HG02642 (cell line): ENCODE measurements around the gene APOL2.
"Not testable (repeated sequence)": the region's sequence is repeated elsewhere in the genome, so short reads cannot be mapped to it uniquely, and the experiment has no call there.

Experiments used
- ATAC-seq: cut with Tn5 transposase; IDR thresholded peaks from one replicate; pipeline ENCODE4 v1.9.1; 2021; ENCODE audit warnings: mild to moderate bottlenecking; ENCODE audit not compliant: unreplicated experiment, poor library complexity

The APOL2 gene

DNA sequence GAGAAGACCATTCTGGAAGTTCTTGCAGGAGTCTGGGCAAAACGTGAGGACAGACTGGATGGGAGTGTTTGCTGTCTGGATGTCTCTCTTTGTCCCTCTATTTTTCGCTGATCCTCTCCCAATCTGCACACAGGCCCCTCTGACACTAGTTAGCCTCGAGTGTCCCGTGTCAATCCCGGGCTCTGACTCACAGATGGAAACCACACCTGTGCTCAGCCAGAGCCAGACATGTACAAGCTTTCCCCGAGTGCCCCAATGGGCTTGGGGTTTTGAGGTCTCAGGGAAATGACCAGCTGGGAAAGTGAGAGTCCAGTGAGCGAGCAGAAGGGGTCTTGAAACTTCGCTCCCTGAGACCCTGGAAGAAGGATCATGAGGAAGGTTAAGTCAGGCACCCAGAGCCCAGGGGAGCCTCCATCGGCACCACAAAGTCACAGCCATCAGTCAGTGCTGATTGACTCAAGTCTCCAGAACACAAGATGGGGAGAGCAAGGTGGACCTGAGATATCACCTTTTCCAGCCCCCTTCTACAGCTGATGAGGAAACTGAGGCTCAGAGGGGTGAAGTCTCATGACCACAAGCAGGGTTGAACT lies 13.9 kb downstream of the APOL2 start:
- ATAC-seq = no peak

DNA sequence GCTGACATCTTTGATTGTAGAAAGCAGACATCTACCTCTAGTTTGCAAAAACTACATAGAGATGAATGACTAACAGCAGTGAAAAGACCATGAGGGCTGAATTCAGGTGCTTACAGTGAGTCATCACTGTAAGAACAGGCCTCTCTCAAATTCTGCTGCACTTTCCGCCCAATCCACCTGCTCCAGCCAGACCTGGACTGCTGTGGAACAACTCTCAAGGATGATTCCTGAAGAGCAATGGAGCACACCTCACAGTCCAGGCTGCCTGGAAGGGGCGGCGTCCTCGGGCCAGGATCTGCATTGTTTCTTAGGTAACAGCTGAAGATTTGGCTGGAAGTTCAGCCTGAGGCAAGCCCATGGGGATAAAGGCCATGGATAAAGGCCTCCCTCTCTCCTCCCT lies 15.1 kb downstream of the APOL2 start:
- ATAC-seq = no peak

DNA sequence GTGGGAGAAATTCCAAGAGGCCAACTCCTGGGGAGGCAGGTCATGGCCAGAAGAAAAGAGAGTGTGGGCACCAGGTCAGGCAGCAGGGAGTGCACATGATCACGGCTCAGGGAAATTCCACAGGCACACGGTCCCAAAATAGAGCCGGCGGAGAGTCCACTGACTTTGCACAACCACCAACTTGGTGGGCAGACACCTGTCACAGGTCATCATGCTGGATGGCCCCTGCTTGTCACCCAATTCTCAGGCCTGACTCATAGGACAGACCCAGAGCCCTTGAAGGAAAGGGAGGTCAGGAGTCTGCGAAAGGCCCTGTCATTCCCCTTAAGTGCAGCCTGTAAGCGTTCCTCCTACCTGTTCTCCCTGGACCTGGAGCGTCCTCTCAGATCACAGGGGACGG lies 15.8 kb downstream of the APOL2 start:
- no peak for ATAC-seq

DNA sequence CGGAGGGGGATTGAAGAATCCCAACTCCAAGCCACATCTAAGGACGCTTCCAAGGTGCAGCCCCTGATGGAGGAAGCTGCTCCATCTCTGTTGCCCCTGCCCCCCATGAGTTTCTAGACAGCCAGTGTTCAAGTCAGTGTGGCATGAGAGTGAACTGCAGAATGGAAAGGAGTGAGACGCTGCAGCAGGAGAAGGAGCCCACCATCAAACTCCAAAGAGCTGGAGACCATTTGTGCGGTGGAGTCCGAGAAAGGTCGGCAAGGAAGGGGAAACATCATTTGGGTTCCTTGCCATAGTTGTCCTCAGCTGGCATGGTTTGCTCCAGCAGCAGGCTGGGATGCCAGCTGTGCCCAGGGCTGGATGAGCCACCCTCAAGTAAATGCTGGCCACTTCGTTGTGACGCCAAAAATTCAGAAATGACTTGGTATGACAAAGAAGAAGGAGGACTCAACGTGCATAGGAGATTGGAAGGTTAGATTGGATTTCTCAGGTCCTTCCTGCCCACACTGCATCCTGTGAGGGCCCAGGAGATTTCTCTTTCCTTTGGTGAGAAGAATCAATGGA lies 16.4 kb downstream of the APOL2 start:
- no peak for ATAC-seq

DNA sequence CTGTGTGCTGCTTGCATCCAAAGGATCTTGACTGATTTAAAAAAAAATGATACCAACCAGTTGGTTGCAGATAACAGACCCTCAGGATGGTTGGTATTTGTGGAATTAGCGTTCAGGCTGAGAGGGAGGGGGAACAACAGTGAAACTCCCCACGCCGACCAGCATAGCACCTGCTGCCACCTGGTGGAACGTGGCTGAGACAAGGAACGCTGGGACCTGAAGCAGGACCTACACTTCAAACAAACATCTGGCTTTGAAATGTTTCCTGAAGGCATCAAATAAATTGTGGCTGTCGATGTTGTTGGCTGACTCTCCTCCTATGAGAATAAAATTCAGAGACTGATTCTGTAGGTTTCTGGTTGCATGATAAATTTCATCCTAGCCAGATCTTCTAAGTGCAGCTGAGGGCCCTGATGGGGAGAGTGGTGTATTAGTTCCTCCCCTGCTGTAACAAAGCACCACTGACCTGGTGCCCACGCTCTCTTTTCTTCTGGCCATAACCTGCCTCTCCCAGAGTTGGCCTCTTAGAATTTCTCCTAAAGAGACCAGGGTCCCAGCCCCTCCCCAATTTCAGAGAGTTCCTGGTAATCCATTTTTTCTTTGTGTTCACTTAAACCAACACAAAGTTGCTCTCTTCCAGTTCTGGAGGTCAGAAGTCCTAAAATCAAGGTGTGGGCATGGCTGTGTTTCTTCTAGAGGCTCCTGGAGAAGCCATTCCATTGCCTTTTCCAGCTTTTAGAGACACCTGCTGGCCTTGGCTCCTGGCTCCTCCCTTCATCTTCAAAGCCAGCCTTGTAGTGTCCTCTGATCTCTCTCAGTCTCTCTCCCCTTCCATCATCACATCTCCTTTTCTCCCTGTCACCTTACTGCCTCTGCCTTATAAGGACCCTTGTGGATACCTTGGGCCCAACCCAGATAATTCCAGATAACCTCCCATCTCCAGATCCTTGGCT lies 17.3 kb downstream of the APOL2 start:
- no peak for ATAC-seq

DNA sequence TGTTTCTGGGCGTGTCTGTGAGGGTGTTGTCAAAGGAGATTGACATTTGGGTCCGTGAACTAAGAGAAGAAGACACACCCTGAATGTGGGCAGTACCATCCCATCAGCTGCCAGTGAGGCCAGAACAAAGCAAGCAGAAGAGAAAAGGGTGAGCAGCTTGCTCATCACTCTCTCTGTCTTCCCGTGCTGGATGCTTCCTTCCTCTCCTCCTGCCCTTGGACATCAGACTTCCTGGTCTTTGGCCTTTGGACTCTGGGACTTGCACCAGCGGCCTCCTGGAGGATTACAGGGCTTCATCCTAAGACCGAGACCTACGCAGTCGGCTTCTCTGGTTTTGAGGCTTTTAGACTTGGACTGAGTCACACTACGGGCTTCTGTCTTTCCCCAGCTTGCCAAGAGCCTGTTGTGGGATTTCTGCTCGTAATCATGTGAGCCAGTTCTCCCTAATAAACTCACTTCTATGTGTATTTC lies 18.8 kb downstream of the APOL2 start:
- ATAC-seq = no peak

DNA sequence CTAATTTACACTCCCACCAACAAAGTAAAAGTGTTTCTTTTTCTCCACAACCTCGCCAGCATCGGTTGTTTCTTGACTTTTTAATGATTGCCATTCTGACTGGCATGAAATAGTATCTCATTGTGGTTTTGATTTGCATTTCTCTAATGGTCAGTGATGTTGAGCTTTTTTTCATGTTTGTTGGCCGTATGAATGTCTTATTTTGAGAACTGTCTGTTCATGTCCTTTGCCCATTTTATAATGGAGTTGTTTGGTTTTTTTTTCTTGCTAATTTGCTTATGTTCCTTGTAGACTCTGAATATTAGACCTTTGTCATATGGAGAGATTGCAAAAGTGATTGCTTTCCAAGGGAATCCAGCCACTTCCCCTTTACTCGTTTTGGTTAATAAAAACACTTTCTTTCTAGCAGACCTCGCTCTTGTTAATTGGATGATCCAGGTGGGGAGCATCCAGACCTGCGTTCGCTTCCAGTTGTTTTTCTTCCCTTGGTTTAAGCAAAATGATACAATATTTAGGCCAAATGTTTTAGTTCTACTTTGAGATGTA lies 20.6 kb downstream of the APOL2 start:
- ATAC-seq = no peak

DNA sequence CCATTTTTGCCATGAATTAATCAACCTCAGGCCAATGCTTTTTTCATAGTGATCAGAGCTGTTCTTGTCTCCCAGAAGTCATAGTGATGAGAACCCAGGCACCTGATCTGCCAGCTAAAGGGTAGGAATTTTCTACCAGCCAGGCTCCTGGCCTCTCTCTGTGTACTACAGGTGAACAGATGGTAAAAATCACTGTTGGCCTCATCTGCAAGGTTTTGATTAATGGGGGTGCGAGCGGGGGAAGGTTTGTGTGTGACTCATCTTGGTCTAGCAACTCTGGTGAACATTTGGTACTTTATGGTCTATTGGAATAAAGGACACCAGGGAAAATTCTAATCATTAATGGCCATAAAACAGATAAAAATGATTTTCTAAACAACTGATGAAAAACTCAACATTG lies 23.3 kb downstream of the APOL2 start:
- ATAC-seq = no peak

DNA sequence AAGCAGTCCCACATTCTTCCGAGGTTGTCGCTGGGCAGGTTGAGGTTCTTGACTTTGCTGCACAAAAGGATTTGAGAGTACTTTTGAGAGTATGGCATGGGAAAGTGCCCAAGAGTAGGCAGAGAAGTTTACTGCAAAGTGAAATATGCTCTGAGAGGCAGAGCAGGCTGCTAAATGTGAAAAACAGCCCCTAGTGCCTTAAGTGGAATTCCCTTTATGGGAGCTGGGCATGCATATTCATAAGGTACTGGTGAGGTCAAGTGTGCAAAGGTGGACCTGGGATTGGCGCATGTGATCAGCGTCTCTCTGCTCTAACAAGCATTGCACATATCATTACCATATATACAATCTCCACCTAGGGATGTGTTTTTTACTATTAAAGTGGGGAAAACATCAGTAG lies 25.7 kb downstream of the APOL2 start:
- ATAC-seq = no peak

DNA sequence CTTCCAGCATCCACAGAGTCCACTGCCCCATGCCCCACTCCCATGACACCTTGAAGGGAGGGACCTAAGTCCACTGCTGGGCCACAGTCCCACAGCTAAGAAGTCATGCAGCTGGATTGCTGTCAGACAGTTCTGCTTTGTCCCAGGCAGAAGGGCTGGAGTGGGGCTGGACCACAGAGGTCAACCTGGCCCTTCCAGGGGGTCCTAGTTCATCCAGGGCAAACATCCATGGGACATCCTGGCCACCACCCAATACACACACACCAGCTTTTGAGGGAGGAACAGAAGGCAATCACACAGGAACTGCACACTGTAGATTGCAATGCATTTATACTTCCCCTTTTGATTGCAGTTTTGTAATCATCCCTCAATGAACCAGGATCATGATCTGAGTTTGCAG lies 26.4 kb downstream of the APOL2 start:
- ATAC-seq = no peak

DNA sequence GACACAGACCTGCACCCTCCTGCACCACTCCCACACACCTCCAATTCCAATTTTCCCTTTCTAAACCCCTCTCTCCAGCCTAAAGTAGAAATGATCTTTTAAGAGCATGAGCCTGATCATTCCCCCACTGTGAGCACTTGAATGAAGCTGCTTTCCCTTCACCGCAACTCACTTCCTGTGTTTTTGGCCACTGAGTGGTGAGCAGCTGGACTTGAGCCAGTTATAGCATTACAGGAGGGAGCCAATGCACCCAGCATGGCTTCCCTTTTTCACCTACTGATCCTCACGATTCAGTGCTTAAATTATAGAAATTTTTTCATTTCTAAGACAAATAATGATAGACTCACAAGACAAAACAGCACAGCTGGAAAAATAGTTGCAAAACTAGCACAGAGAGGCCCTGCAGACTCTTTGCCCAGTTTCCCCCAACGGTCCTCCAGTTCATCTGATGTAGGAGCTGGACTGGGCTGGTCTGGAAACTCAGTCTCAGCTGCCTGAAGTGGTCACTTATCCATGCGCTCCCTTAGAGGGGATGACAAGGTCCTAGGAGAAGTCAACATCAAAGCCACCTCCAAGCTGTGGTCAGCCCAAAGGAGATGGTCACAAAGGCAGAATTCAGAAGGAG lies 28.0 kb downstream of the APOL2 start:
- ATAC-seq = no peak

DNA sequence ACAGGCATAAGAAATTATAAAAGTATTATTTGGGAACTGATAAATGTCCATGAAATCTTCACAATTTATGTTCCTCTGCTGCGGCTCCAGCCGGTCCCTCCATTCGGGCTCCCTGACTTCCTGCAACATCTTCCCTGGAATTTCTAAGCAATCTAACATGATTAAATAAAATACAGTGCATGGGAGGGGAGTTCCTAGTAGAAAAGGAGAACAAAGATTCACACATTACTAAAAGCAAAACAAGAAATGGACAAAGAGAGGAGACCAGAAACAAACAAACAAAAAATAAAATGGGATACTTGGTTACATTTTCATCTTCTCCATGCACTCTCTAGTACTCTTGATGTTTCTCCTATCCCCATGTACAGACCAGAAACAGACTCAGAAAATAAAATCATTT lies 29.1 kb downstream of the APOL2 start:
- ATAC-seq = no peak

DNA sequence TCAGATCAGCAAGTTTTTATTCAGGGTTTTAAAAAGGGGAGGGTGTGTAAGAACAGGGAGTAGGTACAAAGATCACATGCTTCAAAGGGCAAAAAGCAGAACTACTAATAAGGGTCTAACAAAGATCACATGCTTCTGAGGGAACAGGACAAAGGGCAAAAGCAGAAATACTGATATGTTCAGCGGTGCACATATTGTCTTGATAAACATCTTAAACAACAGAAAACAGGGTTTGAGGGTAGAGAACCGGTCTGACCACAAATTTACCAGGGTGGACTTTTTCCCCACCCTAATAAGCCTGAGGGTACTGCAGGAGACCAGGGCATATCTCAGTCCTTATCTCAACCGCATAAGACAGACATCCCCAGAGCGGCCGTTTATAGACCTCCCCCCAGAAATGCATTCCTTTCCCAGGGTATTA lies 29.8 kb downstream of the APOL2 start:
- not testable (repeated sequence) for ATAC-seq

DNA sequence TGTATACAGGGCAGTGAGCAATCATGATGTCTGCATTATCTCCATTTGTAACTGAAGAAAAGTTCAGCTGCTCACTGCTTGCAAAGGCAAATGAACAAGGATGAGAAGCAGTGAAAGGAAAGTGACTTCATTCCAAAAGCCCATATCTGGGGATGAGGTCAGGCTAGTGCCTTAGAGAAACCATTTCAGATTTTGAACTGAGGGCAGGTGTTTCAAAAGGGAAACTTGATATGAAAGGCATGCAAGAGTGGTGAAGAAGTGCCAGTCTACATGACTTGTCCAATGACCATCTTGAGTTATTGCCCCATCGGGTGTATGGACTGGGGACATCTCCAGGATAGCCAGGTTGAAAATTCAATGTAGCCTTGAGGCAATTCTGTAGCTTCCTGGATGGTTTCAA lies 30.4 kb downstream of the APOL2 start:
- no peak for ATAC-seq

DNA sequence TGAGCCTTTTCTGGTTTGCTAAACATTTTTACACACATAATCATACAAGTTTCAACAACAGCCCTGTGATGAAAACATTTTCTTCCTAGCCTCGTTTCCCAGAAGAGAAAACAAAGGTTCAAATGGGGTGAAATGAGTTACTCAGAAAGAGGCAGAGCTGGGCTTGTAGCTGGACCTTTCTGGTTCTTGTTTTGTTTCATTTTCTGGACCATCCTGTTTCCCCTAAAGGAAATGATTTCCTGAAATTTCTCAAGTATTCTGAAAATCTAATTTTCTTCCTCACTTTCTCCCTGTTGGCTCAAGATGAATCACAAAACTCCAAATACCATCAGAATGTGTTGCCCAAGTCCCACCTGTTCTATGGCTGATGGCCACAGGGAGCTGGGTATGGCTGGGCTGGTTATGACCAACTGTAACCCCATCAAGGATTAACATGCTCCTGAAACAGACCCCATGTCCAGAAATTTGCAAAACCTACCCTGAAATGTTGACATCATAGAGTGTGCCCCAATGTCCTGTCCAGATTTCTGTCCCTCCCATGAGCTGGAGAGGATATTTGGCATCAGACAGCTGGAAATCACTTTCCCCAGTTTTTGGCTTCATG lies 31.1 kb downstream of the APOL2 start:
- ATAC-seq = no peak

DNA sequence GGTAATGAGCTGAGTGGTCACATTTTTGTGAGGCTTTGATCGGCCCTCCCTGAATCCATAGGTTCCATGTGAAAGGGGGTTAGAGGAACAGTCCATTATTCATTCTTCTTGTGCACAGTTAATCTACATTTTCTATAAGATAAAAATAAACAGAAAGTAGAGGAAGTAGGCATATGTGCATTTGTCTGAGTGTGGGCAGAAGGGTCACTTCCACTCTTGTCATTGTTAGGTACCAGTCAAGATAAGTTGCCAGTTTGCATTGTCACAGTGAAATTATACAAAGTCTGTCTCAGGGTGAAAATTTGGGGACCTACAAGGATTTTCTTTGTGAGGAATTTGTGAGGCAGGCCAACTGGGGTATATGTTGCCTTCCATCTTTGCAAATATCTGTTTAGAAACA lies 33.1 kb downstream of the APOL2 start:
- ATAC-seq = no peak

DNA sequence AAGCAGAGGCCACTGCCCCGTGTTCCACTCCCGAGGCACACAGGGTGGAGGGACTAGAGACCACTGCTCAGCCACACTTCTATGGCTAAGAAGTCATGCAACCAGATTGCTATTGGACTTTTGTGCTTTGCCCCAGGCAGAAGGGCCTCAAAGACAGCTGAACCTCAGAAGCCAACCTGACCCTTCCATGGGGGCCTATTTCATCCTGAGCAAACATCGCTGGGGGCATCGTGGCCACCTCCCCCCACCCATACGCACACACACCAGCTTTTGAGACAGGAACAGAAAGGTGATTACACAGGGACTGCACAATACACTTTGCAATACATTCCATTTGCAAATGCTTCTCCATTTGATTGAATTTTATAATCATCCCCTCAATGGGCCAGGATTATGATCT lies 33.8 kb downstream of the APOL2 start:
- ATAC-seq = not testable (repeated sequence)

DNA sequence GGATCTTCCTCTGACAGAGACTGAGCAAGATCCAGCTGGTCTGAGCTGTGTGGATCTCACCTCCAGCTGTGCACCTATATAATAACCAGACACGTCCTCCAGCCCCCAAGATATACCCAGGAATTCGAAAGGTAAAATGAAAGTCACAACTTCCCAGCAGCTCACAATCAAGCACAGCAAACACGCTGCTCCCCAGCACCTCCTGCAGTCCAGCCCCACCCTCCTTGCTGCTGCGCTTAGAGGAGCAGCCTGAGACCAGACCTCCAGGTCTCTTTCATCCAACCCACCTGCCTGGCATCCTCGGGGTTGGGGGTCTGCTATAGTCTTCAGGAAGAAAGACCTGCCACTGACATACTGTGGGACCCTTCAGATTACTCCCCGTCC lies 34.7 kb downstream of the APOL2 start:
- ATAC-seq = no peak

DNA sequence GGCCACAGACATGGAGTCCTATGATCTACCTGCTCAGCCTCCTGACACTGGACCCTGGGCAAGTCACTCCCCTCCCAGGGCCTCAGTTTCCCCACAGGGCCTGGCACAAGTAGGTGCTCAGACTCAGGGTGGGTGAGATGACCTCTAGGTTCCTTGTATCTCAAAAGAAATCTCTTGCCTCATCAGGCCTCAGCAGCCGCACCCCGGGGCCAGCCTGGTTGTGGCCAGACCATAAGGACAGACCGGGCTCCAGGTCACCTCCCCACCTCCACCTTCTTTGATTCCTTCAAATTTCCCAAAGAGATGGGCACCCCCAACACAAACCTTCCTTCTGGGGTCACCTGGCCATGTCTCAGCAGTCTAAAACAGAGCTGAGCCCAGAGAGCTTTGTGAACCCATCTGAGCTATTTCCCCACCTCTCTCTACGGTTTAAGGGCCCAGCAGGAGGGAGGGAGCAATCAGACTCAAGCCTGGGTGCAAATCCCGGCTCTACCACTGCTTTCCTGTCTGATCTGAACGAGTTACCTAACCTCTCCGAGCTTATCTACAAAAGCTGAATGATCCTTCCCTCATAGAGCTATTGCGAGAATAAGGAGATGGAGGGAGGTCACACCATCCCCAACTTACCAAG lies 35.2 kb downstream of the APOL2 start:
- ATAC-seq = no peak

DNA sequence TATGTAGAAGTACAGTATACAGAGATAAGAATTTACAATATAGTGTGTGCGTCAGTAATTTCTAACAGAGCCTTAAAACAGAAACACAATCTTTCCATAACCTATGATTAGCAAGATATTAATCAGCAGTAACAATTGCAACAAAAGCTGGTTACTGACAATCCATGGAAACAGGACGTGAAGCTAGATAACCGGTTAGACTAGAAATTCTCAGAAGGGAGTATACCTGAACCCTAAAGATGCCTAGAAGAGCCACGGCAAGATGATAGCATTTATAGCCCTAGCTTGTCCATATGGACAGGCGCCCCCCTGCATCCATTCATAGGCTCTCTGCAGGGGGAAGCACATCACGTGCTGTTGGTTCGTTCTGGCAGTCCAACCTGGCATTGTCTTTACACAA lies 35.9 kb downstream of the APOL2 start:
- not testable (repeated sequence) for ATAC-seq
